Suppressor macrophage treated with lipopolysaccharide for 1 hour (primary cell): ENCODE results near the gene HHATL.

Experiments
- DNase-seq, 3 donors: peaks; one replicate each; pipeline ENCODE4 v3.0.0-alpha.2; 2020 to 2022

HHATL gene

DNA sequence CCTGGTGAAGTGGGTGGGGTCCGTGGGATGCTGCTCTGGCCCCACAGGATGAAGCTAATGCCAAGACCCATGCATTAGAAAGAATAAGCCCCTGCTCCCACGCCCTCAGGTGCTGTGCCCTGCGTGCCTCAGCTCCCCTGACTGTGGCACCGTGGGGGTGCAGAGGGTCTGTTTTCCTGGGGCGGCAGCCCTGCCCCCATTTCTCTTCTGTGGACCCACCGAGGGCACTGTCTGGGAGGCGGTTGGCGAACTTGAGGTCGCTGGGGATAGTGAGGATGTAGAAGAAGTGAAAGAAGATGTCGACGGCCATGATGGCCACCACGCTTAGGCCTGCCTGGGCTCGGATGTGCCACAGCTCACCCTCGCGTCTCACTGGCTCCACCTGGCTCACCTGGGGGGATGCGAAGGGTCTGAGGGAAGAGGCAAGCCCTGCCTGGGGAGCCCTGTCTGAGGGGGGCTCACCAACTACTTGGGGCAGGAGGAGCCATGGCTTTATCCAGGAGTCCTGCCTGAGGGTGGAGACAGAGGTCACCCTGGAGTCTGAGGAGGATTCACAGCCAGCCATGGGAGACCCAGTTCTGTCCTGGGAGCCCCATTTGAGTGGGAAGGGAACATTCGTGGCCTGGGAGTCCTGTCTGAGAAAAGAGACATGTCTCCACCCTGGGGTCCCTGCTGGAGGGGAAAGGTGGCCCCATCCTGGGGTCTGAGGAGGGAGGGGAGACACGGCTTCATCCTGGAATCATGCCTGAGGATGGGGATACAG, 5.1 kb downstream of the HHATL start:
- no peak for DNase-seq

- DNase-seq: no peak
Observed at GRCh38 chr3:42696356-42697288, 6.0 kb downstream of the HHATL start.

DNA sequence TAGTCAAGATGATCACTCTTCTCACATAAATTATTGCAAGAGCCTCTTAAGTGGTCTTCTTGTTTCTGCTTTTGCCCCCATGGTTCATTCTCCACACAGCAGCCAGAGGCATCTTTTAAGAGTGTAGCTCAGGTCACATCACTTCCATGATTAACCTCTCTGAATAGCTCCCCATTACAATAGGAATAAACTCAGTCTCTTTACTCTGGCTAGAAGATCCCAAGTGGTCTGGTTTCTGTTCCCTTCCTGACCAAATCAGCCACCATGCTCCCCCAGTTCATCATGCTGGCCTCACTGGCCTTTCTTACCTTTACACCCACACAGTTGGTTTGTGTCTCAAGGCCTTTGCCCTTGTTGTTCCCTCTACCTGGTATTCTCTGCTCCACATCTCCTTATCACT, 8.2 kb downstream of the HHATL start:
- no peak for DNase-seq

DNA sequence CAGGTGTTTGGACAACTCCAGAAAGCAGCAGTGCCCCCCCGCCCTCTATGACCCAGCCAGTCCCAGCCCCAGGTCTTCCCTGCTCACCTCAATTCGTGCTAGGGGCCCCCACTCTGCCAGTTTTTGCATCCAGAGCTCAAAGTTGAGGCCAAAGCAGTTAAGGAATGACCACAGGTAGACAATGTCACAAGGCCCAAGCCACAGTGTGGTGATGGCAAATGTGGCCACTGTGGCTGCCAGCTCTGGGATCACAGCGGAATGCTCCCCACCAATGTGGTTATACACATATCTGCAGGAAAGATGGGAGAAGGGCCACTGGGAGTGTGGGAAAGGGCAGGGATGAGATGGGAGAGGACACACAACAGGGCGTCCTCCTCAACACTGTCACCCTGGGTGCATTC, 9.1 kb downstream of the HHATL start:
- DNase-seq: no peak

- no peak for DNase-seq
Observed at GRCh38 chr3:42692667-42693529, 9.7 kb downstream of the HHATL start.

- no peak for DNase-seq
Observed at GRCh38 chr3:42691816-42692666, 10.6 kb downstream of the HHATL start.

DNA sequence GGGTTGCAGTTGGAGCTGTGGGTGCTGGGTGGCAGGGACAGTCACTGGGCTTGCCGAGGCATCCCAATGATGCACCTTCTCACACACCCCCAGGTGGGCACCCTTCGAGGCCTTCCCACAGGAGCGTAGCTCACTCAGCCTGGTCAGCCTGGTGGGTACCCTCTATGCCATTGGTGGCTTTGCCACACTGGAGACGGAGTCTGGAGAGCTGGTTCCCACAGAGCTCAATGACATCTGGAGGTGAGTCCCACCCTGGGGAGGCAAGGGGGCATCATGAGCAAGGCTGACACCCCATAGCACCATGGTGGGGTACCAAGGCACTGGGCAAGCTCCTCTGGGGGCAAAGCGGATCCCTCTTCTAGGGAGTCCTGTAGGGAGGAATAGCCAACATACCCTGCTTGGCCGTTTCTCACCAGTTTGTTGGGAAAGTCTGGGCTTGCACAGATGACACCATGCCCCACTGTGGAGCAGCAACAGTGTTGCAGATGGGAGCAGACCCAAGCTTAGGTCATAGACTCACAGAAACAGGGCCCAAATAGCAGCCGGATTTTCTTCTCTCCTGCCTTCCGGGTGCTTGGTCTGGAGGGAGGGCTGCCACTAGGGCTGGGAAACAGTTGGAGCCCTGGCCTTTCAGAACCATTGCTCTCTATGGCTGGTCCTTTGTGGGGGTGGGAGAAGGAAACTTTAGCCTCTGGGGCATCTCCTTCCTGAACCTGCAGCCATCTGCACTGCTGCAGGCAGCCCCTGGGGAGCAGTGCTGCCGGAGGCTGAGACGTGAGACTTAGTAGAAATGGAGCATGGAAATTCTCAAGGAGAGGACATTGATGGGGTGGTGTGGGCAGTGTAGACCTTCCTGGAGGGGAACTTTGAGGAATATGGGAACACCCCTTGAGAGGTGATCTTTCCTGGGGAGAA, 11.6 kb downstream of the HHATL start:
- peak; percentile 40 to 42 (median 42) for DNase-seq

GRCh38 chr3:42690191-42690590, 12.4 kb downstream of the HHATL start:
- no peak for DNase-seq

DNA sequence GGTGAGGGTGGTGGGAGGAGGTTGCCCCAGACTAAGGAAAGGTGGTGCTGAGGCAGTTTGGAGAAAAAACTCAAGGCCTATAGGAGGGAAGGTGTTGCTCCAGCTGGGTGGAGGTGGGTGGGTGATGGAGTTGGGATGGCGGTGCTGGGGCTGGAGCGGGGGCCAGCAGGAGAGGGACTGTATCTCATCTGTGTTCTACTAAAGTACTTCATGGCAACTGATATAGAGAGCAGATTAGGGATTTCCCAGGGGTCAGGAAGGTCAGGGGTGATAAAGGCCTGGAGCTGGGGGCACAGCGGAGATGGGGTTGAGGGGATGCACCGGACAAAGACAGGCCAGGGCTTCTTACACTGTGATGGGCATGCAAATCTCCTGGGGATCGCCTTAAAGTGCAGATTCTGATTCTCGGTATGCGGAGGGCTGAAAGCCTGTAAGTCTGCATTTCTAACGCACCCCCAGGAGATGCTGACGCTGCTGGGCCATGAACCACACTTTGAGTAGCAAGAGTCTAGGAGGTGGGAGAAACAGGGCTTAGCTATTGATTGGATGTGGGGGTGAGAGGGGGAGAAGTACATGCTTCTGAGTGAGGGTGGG, 13.1 kb downstream of the HHATL start:
- DNase-seq: no peak

GRCh38 chr3:42688487-42689420, 13.8 kb downstream of the HHATL start:
- no peak for DNase-seq

GRCh38 chr3:42688016-42688415, 14.6 kb downstream of the HHATL start:
- no peak for DNase-seq

DNA sequence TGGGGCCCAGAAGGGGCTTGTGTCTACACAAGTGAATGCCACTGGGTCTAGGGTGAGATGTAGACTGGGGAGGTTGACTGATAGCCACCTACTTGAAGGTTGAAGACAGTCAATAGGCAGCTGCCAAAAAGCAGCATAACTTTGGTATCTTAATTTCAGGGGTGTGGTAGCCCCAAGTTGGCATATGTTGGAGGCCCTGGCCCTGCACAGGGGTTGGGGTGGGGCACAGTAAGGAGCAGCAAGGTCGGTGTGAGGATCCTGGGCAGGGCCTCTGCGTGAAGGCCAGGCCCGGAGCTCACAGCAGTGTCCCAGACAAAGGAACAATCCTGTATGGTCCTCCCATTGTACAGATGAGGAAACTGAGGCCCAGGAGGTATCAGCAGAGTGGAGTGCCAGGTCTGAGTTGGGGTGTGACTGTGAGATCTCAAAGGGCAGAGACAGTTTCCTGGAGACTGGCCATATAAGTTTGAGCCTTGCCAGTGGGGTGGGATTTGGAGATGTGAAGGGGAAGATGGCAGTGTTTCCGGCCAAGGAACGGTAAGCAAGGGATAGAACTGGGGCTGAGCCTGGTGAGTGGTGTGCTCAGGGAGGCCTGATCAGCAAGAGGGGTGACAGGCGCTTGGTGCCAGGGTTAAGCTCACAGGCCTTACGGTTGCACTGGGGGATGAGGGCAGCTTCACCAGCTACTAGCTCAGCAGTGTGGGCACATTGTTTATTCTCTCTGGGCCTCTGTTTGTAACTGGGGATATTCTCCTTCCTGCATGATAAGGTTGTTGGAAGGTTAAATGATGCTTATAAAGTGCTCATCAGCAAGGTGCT, 15.6 kb downstream of the HHATL start:
- no peak for DNase-seq

- peak in 1 of 3 donors; percentile 14 for DNase-seq
Observed at GRCh38 chr3:42685891-42686820, 16.4 kb downstream of the HHATL start.

- no peak for DNase-seq
Observed at GRCh38 chr3:42685363-42685881, 17.2 kb downstream of the HHATL start, which contains the start of gene KLHL40. Gene KLHL40 (plus strand): TSS chr3:42685537. CDS start chr3:42685619, 82 bp downstream.

- peak in 1 of 3 donors; percentile 4 for DNase-seq
Observed at GRCh38 chr3:42684632-42685362, 17.8 kb downstream of the HHATL start.
